HG03097 (cell line): Measurements from ENCODE around the gene PRKCSH.

Experiments
- ATAC-seq: cut with Tn5 transposase; IDR thresholded peaks from one replicate; pipeline ENCODE4 v1.9.1; 2021; ENCODE audit not compliant: unreplicated experiment, low FRiP score

The PRKCSH gene

GRCh38 chr19:11495885-11496284 lies 60.5 kb downstream of the PRKCSH start:
- no peak for ATAC-seq

GRCh38 chr19:11496391-11497163 lies 61.1 kb downstream of the PRKCSH start:
- no peak for ATAC-seq

- no peak for ATAC-seq
Observed at GRCh38 chr19:11499220-11499726, 63.8 kb downstream of the PRKCSH start.

DNA sequence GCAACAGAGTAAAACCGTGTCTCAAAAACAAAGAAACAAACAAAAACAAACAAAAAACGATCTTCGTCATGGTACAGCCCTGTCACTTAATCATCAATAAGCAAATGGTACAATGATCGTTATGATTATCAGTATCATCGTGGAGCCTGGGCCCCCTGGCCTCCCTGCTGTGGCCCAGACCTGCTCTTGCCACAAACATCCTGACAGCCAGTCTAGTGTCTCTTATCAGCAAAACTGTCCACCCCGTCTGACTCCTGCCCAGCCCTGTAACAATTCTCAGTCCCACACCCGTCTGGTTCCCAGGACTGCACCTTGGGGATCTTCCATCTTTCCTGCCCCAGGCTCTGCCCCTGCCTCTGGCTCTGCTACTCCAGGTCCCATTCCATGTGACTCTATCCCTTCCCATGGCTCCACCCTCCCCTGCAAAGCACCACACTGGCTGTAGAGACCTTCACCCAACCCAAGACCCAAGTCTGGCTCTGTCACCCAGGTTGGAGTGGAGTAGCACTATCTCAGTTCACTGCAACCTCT lies 64.5 kb downstream of the PRKCSH start:
- no peak for ATAC-seq
